ENCODE measurements around the gene CYP26A1.

The CYP26A1 gene

GRCh38 chr10:93032105-93032808 is 41.4 kb upstream of the CYP26A1 start:
- Histone ChIP-seq H3K36me3 (ENCODE audit: low read depth) (no peaks in the 10 kb centered on the region), H3K27ac (ENCODE audit: poor library complexity, severe bottlenecking) (no peak overlapping the region), H3K27me3 (ENCODE audit: insufficient read depth, poor library complexity, severe bottlenecking) (no peaks in the 10 kb centered on the region), H3K4me1 (ENCODE audit: insufficient read depth, poor library complexity, severe bottlenecking) (peaks cover 16% of the 10 kb centered on the region), H3K4me3 (ENCODE audit: severe bottlenecking) (no peak overlapping the region), H3K9me3 (ENCODE audit: severe bottlenecking) (no peaks in the 10 kb centered on the region)
- ATAC-seq (ENCODE audit: low read depth) (no peak), DNase-seq (ENCODE audit: low spot score) (no peak)
- TF ChIP-seq CTCF (IDR thresholded peaks at IDR 0.05; ENCODE audit: poor library complexity, severe bottlenecking), result no peak

GRCh38 chr10:93032809-93033137 is 40.9 kb upstream of the CYP26A1 start:
- no peak for TF ChIP-seq CTCF (IDR thresholded peaks at IDR 0.05; ENCODE audit: poor library complexity, severe bottlenecking)
- no peak for ATAC-seq (ENCODE audit: low read depth)

GRCh38 chr10:93034426-93034825 is 39.3 kb upstream of the CYP26A1 start:
- no peak for ATAC-seq (ENCODE audit: low read depth)

More at GRCh38 chr10:93032809-93033137, 40.9 kb upstream of the CYP26A1 start:
- Histone ChIP-seq H3K9me3 (ENCODE audit: severe bottlenecking) (no peaks in the 10 kb centered on the region), H3K36me3 (ENCODE audit: low read depth) (no peaks in the 10 kb centered on the region), H3K4me1 (ENCODE audit: insufficient read depth, poor library complexity, severe bottlenecking) (peaks cover 16% of the 10 kb centered on the region), H3K27me3 (ENCODE audit: insufficient read depth, poor library complexity, severe bottlenecking) (no peaks in the 10 kb centered on the region), H3K27ac (ENCODE audit: poor library complexity, severe bottlenecking) (no peak overlapping the region), H3K4me3 (ENCODE audit: severe bottlenecking) (no peak overlapping the region)
- no peak for DNase-seq (ENCODE audit: low spot score)

GRCh38 chr10:93039110-93039509 is 34.6 kb upstream of the CYP26A1 start:
- Histone ChIP-seq H3K36me3 (ENCODE audit: low read depth) (no peaks in the 10 kb centered on the region), H3K4me3 (ENCODE audit: severe bottlenecking) (no peak overlapping the region), H3K4me1 (ENCODE audit: insufficient read depth, poor library complexity, severe bottlenecking) (peaks cover 7% of the 10 kb centered on the region), H3K27ac (ENCODE audit: poor library complexity, severe bottlenecking) (no peak overlapping the region), H3K9me3 (ENCODE audit: severe bottlenecking) (no peaks in the 10 kb centered on the region), H3K27me3 (ENCODE audit: insufficient read depth, poor library complexity, severe bottlenecking) (no peaks in the 10 kb centered on the region)
- no peak for TF ChIP-seq CTCF (IDR thresholded peaks at IDR 0.05; ENCODE audit: poor library complexity, severe bottlenecking)
- DNase-seq (ENCODE audit: low spot score) (no peak), ATAC-seq (ENCODE audit: low read depth) (no peak)

More at GRCh38 chr10:93034426-93034825, 39.3 kb upstream of the CYP26A1 start:
- Histone ChIP-seq H3K27me3 (ENCODE audit: insufficient read depth, poor library complexity, severe bottlenecking) (no peaks in the 10 kb centered on the region), H3K27ac (ENCODE audit: poor library complexity, severe bottlenecking) (no peak overlapping the region), H3K36me3 (ENCODE audit: low read depth) (no peaks in the 10 kb centered on the region), H3K4me3 (ENCODE audit: severe bottlenecking) (no peak overlapping the region), H3K4me1 (ENCODE audit: insufficient read depth, poor library complexity, severe bottlenecking) (peaks cover 16% of the 10 kb centered on the region), H3K9me3 (ENCODE audit: severe bottlenecking) (no peaks in the 10 kb centered on the region)
- TF ChIP-seq CTCF (IDR thresholded peaks at IDR 0.05; ENCODE audit: poor library complexity, severe bottlenecking), result no peak
- DNase-seq (ENCODE audit: low spot score), result no peak

GRCh38 chr10:93039721-93040120 is 34.0 kb upstream of the CYP26A1 start:
- no peak for DNase-seq (ENCODE audit: low spot score)
- H3K4me1 ChIP-seq (ENCODE audit: insufficient read depth, poor library complexity, severe bottlenecking), result peaks cover 3% of the 10 kb centered on the region

More at GRCh38 chr10:93039721-93040120, 34.0 kb upstream of the CYP26A1 start:
- no peak overlapping the region for H3K27ac ChIP-seq (ENCODE audit: poor library complexity, severe bottlenecking)
- no peaks in the 10 kb centered on the region for H3K36me3 ChIP-seq (ENCODE audit: low read depth)
- TF ChIP-seq CTCF (IDR thresholded peaks at IDR 0.05; ENCODE audit: poor library complexity, severe bottlenecking), result peak; percentile 70
- ATAC-seq (ENCODE audit: low read depth), result peak; percentile 21; the same call in 1 of the 3 replicates
- no peak overlapping the region for H3K4me3 ChIP-seq (ENCODE audit: severe bottlenecking)
- H3K27me3 ChIP-seq (ENCODE audit: insufficient read depth, poor library complexity, severe bottlenecking), result no peaks in the 10 kb centered on the region
- no peaks in the 10 kb centered on the region for H3K9me3 ChIP-seq (ENCODE audit: severe bottlenecking)
